Kidney glomerular epithelial cell (primary cell): ENCODE measurements around the gene PIP4K2C.
"Not testable (repeated sequence)": the region's sequence is repeated elsewhere in the genome, so short reads cannot be mapped to it uniquely, and the experiment has no call there.

ENCODE experiments used
- DNase-seq: peaks from one replicate; lab custom pipeline; 2025; lab: John Stamatoyannopoulos, UW

Gene PIP4K2C

DNA sequence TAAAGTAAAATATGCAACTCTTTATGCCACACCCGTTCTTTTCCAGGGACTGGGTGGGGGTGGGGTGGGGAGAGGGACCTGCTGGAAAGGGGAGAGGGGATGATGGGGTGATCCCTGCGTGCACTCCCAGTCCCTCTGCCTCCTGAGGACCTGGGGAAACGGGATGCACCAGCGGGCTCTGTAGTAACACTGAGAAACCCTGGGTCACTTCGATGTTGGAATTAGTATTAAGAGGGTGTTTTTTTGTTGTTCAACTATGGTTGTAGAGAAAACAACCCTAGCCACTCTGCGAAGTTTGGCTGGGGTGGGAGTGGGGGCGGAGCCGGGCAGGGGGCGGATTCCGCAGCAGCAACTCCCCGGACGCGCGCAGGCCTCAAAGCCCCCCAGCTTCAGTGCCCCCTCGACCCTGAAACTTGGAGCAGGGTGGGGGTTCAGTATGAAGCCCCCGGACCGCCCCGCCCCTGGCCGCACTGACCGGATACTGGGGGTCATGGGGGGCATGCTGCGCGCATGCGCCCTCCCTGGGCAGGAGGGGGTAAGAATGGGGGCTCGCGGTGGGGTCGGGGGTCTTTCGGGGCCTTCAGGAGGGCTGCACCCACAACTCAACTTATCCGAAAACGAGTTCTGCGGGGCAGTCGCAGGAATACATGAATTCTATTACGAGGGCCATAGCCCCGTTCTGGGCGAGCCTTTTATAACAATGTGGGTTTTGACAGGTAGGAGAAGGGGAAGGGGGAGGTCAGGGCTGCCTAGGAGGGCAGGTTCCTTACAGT, 19.0 kb downstream of the PIP4K2C start:
- DNase-seq: no peak

GRCh38 chr12:57610554-57611107, 19.6 kb downstream of the PIP4K2C start:
- no peak for DNase-seq

DNA sequence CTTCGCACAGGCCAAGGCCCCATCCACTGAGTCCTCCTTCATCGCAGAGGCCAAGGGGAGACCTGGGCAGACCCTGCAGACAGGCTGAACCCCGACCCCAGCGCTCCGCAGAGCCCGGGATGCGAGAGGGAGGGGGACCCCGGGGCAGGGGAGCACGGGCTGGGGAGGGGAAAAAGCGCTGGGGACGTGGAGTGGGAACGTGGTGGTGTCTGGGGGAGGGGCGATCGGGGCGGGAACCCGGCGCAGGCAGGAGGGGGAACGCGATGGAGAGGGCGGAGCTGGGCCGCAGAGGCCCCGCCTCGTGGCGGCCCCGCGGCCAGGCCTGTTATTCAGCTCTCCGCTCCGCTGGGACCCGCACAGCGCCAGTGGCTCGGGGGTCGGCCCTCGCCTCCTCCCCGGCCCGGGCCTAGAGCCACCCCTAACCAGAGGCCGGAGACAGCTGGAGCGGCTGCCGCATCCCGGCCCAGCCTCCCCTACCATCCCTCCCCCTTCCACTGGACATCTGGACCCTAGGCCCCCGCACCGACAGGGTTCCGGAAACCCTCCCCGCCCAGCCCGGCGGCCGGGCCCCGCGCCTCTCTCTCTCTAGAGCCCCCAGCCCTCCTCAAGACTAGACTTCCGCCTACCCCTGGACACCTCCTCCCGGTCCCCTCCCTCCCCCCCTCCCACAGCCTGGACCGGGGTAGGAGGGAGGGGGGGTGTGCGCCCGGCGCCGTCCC, 20.3 kb downstream of the PIP4K2C start, which contains the start of gene ARHGEF25:
ARHGEF25 (plus strand) TSS at position 328 of the 719 bp plus-strand sequence. CDS start 460 bp downstream, outside the sequence.
- no peak for DNase-seq

DNA sequence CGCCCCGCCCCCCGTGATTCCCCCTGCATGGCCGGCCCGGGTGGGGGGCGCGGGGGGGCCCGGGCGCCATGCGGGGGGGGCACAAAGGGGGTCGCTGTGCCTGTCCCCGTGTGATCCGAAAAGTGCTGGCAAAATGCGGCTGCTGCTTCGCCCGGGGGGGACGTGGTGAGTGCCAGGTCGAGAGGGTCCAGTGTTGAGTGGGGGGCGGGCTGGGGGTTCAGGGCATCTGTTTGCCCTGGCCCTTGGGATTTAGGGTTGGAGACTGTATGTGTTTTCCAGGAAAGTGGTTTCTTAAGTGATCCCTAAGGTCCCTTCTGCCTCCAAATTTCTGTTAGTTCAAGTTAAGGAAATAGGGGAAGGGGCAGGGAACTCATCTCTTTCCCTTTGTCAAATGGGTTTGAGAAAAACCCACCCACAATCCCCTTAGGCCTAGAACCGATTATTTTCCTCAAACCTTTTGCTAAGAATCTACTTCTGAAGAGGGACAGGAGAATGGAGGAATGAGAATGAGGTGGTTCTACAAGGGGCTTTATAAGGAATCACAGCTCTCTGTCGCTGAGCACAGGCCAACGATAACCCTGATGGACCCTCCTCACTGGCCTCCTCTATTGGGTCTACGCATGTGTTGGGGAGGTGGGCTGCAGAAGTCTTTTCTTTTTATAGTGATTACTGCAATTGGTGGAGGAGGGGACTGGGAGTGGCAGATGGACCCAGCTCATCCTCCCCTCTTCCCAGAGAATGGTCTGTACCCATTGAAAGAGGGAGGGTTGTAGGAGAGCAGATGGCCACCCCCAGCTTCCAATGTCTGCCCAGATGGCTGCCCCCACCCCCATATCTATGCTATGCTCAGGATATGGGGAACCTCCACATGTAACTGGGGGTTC, 21.1 kb downstream of the PIP4K2C start:
- no peak for DNase-seq

- no peak for DNase-seq
Measured at GRCh38 chr12:57612711-57613426, 21.9 kb downstream of the PIP4K2C start.

DNA sequence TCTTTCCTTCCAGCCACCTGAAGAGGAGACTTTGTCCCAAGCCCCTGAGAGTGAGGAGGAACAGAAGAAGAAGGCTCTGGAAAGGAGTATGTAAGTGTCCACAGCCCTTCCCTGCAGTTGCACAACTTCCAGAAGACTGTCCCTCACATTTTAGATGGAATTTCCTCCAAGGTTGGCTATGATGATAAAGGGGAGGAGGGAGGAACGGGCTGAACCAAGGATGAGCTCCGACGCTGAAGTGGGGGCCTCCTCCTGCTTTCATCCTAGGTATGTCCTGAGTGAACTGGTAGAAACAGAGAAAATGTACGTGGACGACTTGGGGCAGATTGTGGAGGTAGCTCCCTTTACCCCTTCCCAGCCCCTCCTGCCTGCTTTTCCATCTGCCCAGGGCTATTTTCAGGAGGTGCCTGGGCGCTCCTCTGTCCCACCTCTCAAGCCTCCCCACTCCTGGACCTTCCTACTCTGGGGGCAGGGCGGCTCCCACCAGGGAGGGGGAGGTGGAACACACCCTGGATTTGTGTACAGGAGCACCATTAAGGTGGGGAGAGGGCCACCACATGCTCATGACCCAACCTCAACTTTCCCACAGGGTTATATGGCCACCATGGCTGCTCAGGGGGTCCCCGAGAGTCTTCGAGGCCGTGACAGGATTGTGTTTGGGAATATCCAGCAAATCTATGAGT, 22.6 kb downstream of the PIP4K2C start:
- DNase-seq: no peak

DNA sequence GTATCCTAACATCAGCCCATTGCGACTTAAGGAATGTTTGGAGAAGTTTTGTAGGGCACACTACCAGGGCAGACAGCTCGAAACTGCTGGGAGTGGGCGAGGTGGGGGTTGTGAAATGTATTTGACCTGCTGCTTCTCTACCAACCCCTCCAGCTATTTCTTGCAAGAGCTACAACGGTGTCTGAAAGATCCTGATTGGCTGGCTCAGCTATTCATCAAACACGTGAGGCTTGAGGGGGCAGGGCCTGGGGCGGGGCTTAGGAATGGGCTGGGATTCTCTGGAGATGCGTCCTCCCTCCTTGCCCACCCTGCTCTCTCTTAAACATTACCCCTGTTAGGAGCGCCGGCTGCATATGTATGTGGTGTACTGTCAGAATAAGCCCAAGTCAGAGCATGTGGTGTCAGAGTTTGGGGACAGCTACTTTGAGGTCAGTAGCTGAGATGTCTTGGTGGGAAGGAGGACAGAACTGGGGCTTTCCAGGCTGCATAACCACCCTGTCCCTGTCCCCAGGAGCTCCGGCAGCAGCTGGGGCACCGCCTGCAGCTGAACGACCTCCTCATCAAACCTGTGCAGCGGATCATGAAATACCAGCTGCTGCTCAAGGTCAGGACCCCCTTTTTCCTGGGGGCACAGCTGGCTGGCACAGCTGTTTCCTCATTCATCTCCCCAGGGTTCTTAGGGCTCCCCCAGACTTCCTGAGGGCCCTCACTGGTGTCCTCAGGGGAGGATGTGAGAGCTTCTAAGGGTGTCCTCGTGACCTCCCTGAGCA, 23.4 kb downstream of the PIP4K2C start:
- DNase-seq: no peak

DNA sequence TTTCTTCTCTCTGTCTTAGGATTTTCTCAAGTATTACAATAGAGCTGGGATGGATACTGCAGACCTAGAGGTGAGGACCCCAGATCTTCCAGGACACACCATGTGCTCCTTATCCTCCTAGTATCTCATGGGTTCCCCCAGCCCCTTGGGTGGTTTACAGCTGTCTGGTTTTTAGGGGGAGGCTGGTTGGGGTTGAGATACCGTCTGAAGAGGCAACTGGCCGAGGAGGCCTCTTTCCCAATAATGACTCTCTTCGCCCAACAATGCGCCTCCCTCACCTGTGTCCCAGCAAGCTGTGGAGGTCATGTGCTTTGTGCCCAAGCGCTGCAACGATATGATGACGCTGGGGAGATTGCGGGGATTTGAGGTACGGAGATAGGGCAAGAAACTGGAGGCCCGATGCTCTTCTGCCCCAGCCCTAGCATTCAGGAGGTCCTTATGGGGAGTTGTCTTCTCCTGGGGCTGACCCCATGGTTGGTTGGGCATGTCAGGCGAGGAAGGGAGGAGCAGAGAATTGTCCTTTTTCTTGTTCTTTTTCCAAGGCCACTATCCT, 24.0 kb downstream of the PIP4K2C start:
- DNase-seq: no peak

DNA sequence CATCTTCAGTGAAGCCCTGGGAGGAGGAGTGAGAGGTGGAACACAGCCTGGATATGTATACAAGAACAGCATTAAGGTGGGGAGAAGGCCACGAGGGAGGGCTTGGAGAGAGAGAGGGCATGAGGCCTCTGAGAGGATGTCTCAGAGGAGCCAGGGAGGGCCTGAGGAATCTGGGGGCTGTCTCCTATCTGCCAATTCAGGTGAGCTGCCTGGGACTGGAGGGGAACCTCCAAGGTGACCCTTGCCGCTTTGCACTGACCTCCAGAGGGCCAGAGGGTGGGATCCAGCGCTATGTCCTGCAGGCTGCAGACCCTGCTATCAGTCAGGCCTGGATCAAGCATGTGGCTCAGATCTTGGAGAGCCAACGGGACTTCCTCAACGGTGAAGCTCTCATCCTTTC, 24.6 kb downstream of the PIP4K2C start:
- DNase-seq: no peak

- DNase-seq: no peak
Measured at GRCh38 chr12:57616383-57617101, 25.6 kb downstream of the PIP4K2C start.

GRCh38 chr12:57617942-57618341, 26.9 kb downstream of the PIP4K2C start:
- no peak for DNase-seq

DNA sequence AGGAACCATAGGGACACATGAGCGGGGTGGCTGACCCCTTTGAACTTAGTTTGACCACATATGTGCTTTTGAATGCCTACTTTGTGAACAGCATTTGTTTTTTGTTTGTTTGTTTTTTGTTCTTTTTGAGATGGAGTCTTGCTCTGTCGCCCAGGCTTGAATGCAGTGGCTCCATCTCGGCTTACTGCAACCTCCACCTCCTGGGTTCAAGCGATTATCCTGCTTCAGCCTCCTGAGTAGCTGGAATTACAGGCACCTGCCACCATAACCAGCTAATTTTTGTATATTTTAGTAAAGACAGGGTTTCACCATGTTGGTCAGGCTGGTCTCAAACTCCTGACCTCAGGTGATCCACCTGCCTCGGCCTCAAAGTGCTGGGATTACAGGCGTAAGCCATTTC, 27.4 kb downstream of the PIP4K2C start:
- DNase-seq: not testable (repeated sequence)

DNA sequence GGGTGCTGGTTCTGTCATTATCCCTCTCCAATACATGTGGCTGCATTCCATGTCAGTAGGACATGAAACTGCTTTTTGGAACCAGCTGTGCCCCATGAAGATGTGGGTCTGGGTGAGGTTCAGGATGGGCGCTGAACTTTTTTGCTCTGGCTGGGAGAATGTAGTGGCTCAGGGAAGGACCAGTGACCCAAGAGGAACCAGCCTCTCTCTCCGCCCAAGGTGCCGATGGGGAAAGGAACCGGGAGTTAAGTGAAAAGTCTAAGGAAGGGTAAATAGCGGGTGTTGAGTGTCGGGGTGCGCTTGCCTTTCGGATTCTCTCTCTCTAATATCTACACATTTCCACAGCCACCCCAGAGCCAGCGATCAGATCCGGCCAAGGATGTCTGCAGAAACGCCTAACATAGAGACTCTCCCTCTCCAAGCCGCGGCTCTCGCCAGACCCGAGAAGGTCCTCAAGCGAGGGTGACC, 28.0 kb downstream of the PIP4K2C start:
- DNase-seq: no peak

DNA sequence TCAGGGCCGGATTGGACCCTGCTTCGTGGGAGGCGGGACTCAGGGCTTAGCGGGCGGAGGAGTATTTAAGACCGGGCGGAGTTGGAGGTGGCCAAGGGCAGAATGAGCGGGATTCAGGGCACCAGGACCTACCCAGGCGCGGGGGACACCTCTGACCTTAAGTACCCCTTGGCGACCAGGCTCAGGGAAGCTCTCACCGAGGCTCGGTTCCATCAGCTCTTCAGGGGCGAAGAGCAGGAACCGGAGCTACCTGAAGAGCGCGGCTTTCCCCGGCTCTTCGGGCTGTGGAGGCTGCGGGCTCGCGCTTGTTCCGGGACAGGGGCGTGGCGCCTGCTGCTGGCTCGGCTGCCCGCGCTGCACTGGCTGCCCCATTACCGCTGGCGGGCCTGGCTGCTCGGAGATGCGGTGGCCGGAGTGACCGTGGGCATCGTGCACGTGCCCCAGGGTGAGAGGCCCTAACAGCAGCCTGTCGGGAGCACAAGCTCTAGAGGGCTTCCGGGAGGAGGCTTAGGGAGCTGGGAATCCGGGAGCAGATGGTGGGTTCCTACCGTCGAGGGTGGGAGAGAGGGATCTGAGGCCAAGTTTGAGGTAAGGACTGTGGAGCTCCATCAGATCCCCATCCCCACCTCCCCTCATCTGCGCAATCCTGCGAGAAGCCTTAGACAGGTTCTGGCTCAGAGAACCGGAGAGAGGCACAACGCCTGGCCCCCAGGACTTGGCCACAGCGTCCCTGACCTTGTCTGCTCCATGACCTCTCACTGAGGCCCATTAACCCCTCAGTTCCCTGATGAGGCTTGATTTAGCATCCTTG, 28.6 kb downstream of the PIP4K2C start:
- DNase-seq: no peak

- DNase-seq: no peak
Measured at GRCh38 chr12:57620245-57620935, 29.4 kb downstream of the PIP4K2C start.

DNA sequence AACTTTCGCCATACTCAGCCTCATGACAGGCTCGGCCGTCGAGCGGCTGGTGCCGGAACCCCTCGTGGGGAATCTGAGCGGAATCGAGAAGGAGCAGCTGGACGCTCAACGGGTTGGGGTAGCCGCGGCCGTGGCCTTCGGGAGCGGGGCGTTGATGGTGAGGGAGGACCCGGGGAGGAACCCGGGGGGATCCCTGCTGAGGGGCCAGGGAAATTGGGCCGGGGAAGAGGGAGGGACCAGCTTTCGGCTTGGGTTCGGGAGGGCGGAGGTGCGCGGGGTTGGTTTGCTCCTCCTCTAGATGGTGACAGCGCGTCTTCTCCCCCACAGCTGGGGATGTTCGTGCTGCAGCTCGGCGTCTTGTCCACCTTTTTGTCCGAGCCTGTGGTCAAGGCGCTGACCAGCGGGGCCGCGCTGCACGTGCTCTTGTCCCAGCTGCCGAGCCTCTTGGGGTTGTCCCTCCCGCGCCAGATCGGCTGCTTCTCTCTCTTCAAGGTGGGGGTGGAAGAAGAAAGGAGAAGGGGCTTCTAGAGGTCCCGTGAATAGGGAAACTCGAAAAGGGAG, 30.0 kb downstream of the PIP4K2C start:
- no peak for DNase-seq
